Left lung (tissue), 10 donors: Measurements from ENCODE around the gene ANTXR1. TPM values are rescaled to one million over a fixed set of nuclear protein-coding genes. Genes with fewer than 3 reads are reported as not detected.

Experiments
- ATAC-seq: fragments of 200-7000 bp; cut with Tn5 transposase; one replicate; pipeline ENCODE4 v1.9.1; 2020; ENCODE audit warnings: moderate library complexity
- DNase-seq, 4 donors: peaks; one replicate each; pipeline ENCODE4 v3.0.0-alpha.2; 2013 to 2020
- H3K27ac ChIP-seq, 2 donors: fragments of 200-600 bp; sonication (generic) in 1 of 2; one replicate each; pipeline versions ENCODE4 v1.5.0 to v1.8.0; 2020 to 2021
- H3K27me3 ChIP-seq, 2 donors: fragments of 200-600 bp; sonication (generic) in 1 of 2; one replicate each; pipeline versions ENCODE4 v1.5.0 to v1.8.0; 2020 to 2021
- H3K36me3 ChIP-seq, 2 donors: fragments of 200-600 bp; sonication (generic) in 1 of 2; one replicate each; pipeline versions ENCODE4 v1.5.0 to v1.8.0; 2020 to 2021
- H3K4me1 ChIP-seq, 2 donors: fragments of 200-600 bp; one replicate each; pipeline ENCODE4 v1.8.0; 2021
- H3K4me3 ChIP-seq, 2 donors: fragments of 200-600 bp; sonication (generic) in 1 of 2; one replicate each; pipeline versions ENCODE4 v1.5.0 to v1.8.0; 2020 to 2021; ENCODE audit warnings: mild to moderate bottlenecking in 1 of 2
- H3K9me3 ChIP-seq, 2 donors: fragments of 200-600 bp; sonication (generic) in 1 of 2; one replicate each; pipeline versions ENCODE4 v1.5.0 to v1.8.0; 2020 to 2021
- CTCF ChIP-seq, 2 donors: fragments of 200-600 bp; sonication (generic) in 1 of 2; IDR thresholded peaks; one replicate each; pipeline versions ENCODE4 v1.5.0 to v1.8.0; 2021; ENCODE audit warnings: antibody characterized with exemption in 2 of 2
- intact Hi-C, 2 donors: fragments of 100-400 bp; cut with DNase I; formaldehyde crosslinking; loops; one replicate each; pipeline versions ENCODE4 v1.11.2 to v1.14.2; 2022
- polyA plus RNA-seq, 6 donors: library from polyadenylated mRNA; unstranded; fragments of 120-200 nt; gene quantifications; one replicate each; pipeline ENCODE4 v1.2.1, GENCODE V29; 2013; ENCODE audit not compliant: insufficient read length in 6 of 6
- total RNA-seq, 2 donors: library from RNA; stranded (reverse); fragmentation: NEBNext Ultra II Directional; extraction: Animal tissue kit (Norgen Biotek cat#: 25700); gene quantifications; one replicate each; pipeline ENCODE4 v1.2.1, GENCODE V29; 2021
- donor health status: DM: no; HTN: yes; CAD: no.
- donor health status: DM: no; HTN: no; CAD: no.

ANTXR1 gene
- total and polyA plus RNA-seq, 8 donors: 70.2 to 115 (median 87.3) TPM

GRCh38 chr2:68970566-68971265 is 42.3 kb upstream of the ANTXR1 start:
- no peak for DNase-seq
- Histone ChIP-seq H3K4me3 (no peak overlapping the region), H3K27me3 (no peaks in the 10 kb centered on the region), H3K36me3 (no peaks in the 10 kb centered on the region), H3K4me1 (no peaks in the 10 kb centered on the region), H3K27ac (no peak overlapping the region), H3K9me3 (no peaks in the 10 kb centered on the region)
- no peak for TF ChIP-seq CTCF (IDR thresholded peaks at IDR 0.05)
- intact Hi-C loops: no loop called here
- no peak for ATAC-seq

DNA sequence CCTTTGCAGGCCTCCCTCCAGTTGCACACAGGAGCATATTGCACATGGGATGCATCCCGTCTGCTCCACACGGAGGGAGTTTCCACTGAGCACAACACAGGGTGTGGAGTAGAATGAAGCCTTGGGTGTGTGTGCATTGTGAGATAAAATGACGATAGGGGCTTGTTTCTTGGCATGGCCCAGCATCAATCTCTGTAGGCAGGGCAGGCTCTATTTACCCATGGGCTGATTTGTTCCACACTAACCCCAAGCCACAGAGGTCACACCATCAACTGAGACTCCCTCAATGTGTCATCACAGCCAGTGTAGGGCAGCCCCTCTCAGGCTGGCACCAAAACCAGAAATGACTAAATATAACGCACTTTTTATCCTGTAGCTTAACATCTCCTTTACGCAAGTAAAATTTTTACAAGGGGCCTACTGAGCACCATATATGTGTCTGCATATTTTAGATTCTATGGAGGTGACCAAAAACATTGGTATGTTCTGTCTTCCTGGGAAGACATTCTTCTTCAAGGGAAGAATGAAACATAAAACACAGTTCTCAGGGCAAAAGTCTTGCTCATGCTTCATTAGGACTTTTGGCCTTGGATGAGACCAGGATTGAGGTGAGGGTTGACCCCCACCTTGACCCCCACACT is 41.3 kb upstream of the ANTXR1 start:
- H3K4me3 ChIP-seq: no peak overlapping the region
- intact Hi-C loops: no loop called here
- ATAC-seq (no peak), DNase-seq (no peak)
- no peaks in the 10 kb centered on the region for H3K9me3 ChIP-seq
- no peaks in the 10 kb centered on the region for H3K4me1 ChIP-seq
- no peak overlapping the region for H3K27ac ChIP-seq
- no peak for TF ChIP-seq CTCF (IDR thresholded peaks at IDR 0.05)
- H3K27me3 ChIP-seq: no peaks in the 10 kb centered on the region
- H3K36me3 ChIP-seq: no peaks in the 10 kb centered on the region

- DNase-seq (no peak), ATAC-seq (no peak)
- intact Hi-C loops: no loop called here
- H3K27me3 ChIP-seq: no peaks in the 10 kb centered on the region
- H3K4me1 ChIP-seq: no peaks in the 10 kb centered on the region
- no peak within 1 kb of the TSS for H3K27ac ChIP-seq
- no peaks in the 10 kb centered on the region for H3K9me3 ChIP-seq
- H3K4me3 ChIP-seq: no peak within 1 kb of the TSS
- no peaks in the 10 kb centered on the region for H3K36me3 ChIP-seq
- TF ChIP-seq CTCF (IDR thresholded peaks at IDR 0.05): no peak
These were observed 38.7 kb upstream of the ANTXR1 start, which contains the start of gene GKN1 for GRCh38 chr2:68974251-68974650. Gene GKN1, plus strand, starts transcription at chr2:68974636. Its CDS starts 42 bp downstream, at chr2:68974678.

DNA sequence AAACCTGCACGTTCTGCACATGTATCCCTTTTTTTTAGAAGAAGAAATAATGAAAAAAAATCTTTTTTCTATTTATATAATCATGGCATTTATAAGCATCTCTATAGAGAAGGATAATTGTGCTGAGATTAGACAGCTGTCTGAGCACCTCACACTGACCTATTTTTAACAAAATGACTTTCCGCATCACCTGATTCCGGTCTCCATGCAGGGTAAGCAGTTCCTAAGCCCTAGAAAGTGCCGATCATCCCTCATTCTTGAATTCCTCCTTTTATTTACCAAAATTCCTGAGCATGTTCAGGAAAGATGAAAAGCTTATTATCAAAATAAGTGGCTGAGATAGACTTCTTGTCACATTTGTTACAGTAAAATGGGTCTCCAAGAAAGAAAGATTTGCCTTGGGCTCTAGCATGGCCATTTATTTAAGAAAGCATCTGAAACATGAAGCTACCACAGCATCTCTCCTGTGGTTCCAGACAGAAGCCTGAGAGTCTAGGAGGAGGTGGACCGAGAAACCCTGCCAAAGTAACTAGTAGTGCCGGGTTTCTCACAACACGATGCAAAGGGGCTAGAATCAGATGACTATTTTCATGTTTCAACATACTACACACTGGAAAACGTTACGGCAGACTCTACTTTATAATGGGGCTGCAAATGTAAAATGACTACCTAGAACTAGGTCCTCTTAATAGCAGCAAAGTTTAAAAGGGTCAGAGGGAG is 37.9 kb upstream of the ANTXR1 start:
- Histone ChIP-seq H3K27me3 (no peaks in the 10 kb centered on the region), H3K27ac (no peak overlapping the region), H3K4me1 (no peaks in the 10 kb centered on the region), H3K9me3 (no peaks in the 10 kb centered on the region), H3K36me3 (no peaks in the 10 kb centered on the region), H3K4me3 (no peak overlapping the region)
- ATAC-seq (no peak), DNase-seq (no peak)
- TF ChIP-seq CTCF (IDR thresholded peaks at IDR 0.05): no peak
- intact Hi-C loops: no loop called here

DNA sequence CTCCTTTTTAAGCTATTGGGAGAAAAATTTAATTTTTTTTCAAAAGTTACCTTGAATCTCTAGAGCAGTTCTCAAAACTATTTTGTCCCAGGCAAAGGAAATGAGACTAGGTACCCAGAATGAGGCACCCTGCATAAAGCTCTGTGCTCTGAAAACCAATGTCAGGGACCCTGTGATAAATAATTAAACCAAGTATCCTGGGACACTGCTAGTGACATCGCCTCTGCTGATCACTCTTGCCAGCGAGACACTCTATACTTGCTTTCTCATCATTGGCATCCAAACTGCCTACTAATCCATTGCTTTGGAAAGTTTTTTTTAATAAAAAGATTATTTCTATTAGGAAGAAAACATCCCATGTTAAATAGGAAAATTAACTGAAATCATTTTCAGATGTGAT is 37.1 kb upstream of the ANTXR1 start:
- DNase-seq (no peak), ATAC-seq (no peak)
- Histone ChIP-seq H3K27ac (no peak overlapping the region), H3K27me3 (no peaks in the 10 kb centered on the region), H3K36me3 (no peaks in the 10 kb centered on the region), H3K9me3 (no peaks in the 10 kb centered on the region), H3K4me3 (no peak overlapping the region), H3K4me1 (no peaks in the 10 kb centered on the region)
- no peak for TF ChIP-seq CTCF (IDR thresholded peaks at IDR 0.05)
- intact Hi-C loops: no loop called here
